H9 (cell line): ENCODE data around the gene SPDYE4. TPM values are rescaled to one million over a fixed set of nuclear protein-coding genes. Genes with fewer than 3 reads are reported as not detected.

Experiments used
- DNase-seq: peaks from one replicate; pipeline ENCODE4 v3.0.0-alpha.2; 2017
- H2AFZ ChIP-seq: one replicate; pipeline ENCODE4 v1.6.1; 2013; ENCODE audit warnings: mild to moderate bottlenecking, low read length, control low read depth, moderate library complexity
- H2AK5ac ChIP-seq: 2 replicates; pipeline ENCODE4 v1.6.1; 2013; ENCODE audit warnings: low read length, control low read depth, mixed read lengths; ENCODE audit not compliant: insufficient read length
- H2BK120ac ChIP-seq: one replicate; pipeline ENCODE4 v1.6.1; 2013; ENCODE audit warnings: low read depth, mild to moderate bottlenecking, low read length, control low read depth, inconsistent platforms; ENCODE audit not compliant: poor library complexity, severe bottlenecking
- H2BK12ac ChIP-seq: 2 replicates; pipeline ENCODE4 v1.6.1; 2013; ENCODE audit warnings: low read length, control low read depth, mixed read lengths, low read depth; ENCODE audit not compliant: insufficient read length
- H2BK15ac ChIP-seq: 2 replicates; pipeline ENCODE4 v1.6.1; 2013; ENCODE audit warnings: low read depth, low read length, control low read depth
- H2BK20ac ChIP-seq: one replicate; pipeline ENCODE4 v1.6.1; 2013; ENCODE audit warnings: low read depth, mild to moderate bottlenecking, low read length, control low read depth, inconsistent platforms; ENCODE audit not compliant: poor library complexity, severe bottlenecking
- H2BK5ac ChIP-seq: 2 replicates; pipeline ENCODE4 v1.6.1; 2013; ENCODE audit warnings: low read length, control low read depth, mixed read lengths; ENCODE audit not compliant: insufficient read length
- H3K14ac ChIP-seq: 2 replicates; pipeline ENCODE4 v1.6.1; 2013; ENCODE audit warnings: low read length, control low read depth; ENCODE audit not compliant: insufficient read depth
- H3K18ac ChIP-seq: 2 replicates; pipeline ENCODE4 v1.6.1; 2013; ENCODE audit warnings: low read depth, mild to moderate bottlenecking, mixed read lengths, low read length, control low read depth; ENCODE audit not compliant: insufficient read length
- H3K23ac ChIP-seq: 2 replicates; pipeline ENCODE4 v1.6.1; 2013; ENCODE audit warnings: low read length, control low read depth, mixed read lengths, low read depth; ENCODE audit not compliant: insufficient read length
- H3K23me2 ChIP-seq: 2 replicates; pipeline ENCODE4 v1.6.1; 2013; ENCODE audit warnings: low read depth, mild to moderate bottlenecking, mixed read lengths, low read length, control low read depth; ENCODE audit not compliant: insufficient read length, poor library complexity, severe bottlenecking
- H3K27ac ChIP-seq: 2 replicates; pipeline ENCODE4 v1.5.1; 2013; ENCODE audit warnings: low read length, control low read depth, mixed read lengths, low read depth; ENCODE audit not compliant: insufficient read length
- H3K27me3 ChIP-seq: 2 replicates; pipeline ENCODE4 v1.6.1; 2013; ENCODE audit warnings: low read length, control low read depth, inconsistent platforms; ENCODE audit not compliant: insufficient read depth
- H3K4ac ChIP-seq: 2 replicates; pipeline ENCODE4 v1.6.1; 2013; ENCODE audit warnings: low read depth, mild to moderate bottlenecking, control low read depth, inconsistent platforms, low read length, moderate library complexity
- H3K4me1 ChIP-seq: 2 replicates; pipeline ENCODE4 v1.6.1; 2013; ENCODE audit warnings: low read length, control low read depth, inconsistent platforms; ENCODE audit not compliant: insufficient read depth
- H3K4me2 ChIP-seq: 2 replicates; pipeline ENCODE4 v1.6.1; 2013; ENCODE audit warnings: low read length, control low read depth, mixed read lengths; ENCODE audit not compliant: insufficient read length, insufficient read depth
- H3K56ac ChIP-seq: 2 replicates; pipeline ENCODE4 v1.6.1; 2013; ENCODE audit warnings: low read depth, mild to moderate bottlenecking, mixed read lengths, low read length, control low read depth; ENCODE audit not compliant: insufficient read length
- H3K79me1 ChIP-seq: 2 replicates; pipeline ENCODE4 v1.6.1; 2013; ENCODE audit warnings: low read depth, mild to moderate bottlenecking, moderate library complexity, low read length, control low read depth, inconsistent platforms; ENCODE audit not compliant: insufficient read depth, poor library complexity, severe bottlenecking
- H3K79me2 ChIP-seq: 2 replicates; pipeline ENCODE4 v1.6.1; 2013; ENCODE audit warnings: low read length, control low read depth, inconsistent platforms; ENCODE audit not compliant: insufficient read depth
- H3K9ac ChIP-seq: 2 replicates; pipeline ENCODE4 v1.6.1; 2013; ENCODE audit warnings: low read length, control low read depth, mixed read lengths; ENCODE audit not compliant: insufficient read length; ENCODE audit errors: extremely low read depth
- H3K9me3 ChIP-seq: one replicate; pipeline ENCODE4 v1.6.1; 2013; ENCODE audit warnings: low read depth, low read length, inconsistent platforms; ENCODE audit not compliant: control insufficient read depth
- H3T11ph ChIP-seq: one replicate; pipeline ENCODE4 v1.6.1; 2013; ENCODE audit warnings: mild to moderate bottlenecking, low read length, control low read depth, inconsistent platforms
- H4K20me1 ChIP-seq: one replicate; pipeline ENCODE4 v1.6.1; 2013; ENCODE audit not compliant: control insufficient read depth, insufficient read length, insufficient read depth
- H4K5ac ChIP-seq: 2 replicates; pipeline ENCODE4 v1.6.1; 2013; ENCODE audit warnings: low read depth, mild to moderate bottlenecking, mixed read lengths, low read length, control low read depth; ENCODE audit not compliant: insufficient read length
- H4K8ac ChIP-seq: replicated peaks from 2 replicates; pipeline ENCODE4 v1.6.1; 2013; ENCODE audit warnings: low read length, control low read depth, mixed read lengths, low read depth; ENCODE audit not compliant: insufficient read length
- H4K91ac ChIP-seq: 2 replicates; pipeline ENCODE4 v1.6.1; 2013; ENCODE audit warnings: low read depth, mild to moderate bottlenecking, moderate library complexity, mixed read lengths, low read length, control low read depth; ENCODE audit not compliant: insufficient read length
- H3K27ac Mint-ChIP-seq, 3 experiments: 2 replicates in 2 of 3; 3 replicates in 1 of 3; pipeline ENCODE4 v1.8.0; 2020 to 2021; ENCODE audit warnings: mixed read lengths in 3 of 3, mild to moderate bottlenecking in 1 of 3, moderate library complexity in 1 of 3
- H3K27me3 Mint-ChIP-seq: 2 replicates; pipeline ENCODE4 v1.8.0; 2021; ENCODE audit warnings: low read depth, mild to moderate bottlenecking, moderate library complexity, mixed read lengths
- H3K36me3 Mint-ChIP-seq, 3 experiments: 2 replicates in 2 of 3; 3 replicates in 1 of 3; pipeline ENCODE4 v1.8.0; 2020 to 2021; ENCODE audit warnings: low read depth in 3 of 3, mixed read lengths in 3 of 3; ENCODE audit not compliant: insufficient read depth in 1 of 3
- H3K4me1 Mint-ChIP-seq, 2 experiments: 2 replicates each; pipeline ENCODE4 v1.8.0; 2020; ENCODE audit warnings: mixed read lengths in 2 of 2
- H3K4me3 Mint-ChIP-seq, 2 experiments: 2 replicates in 1 of 2; 3 replicates in 1 of 2; pipeline ENCODE4 v1.8.0; 2020 to 2021; ENCODE audit warnings: mild to moderate bottlenecking in 2 of 2, mixed read lengths in 2 of 2, moderate library complexity in 1 of 2
- H3K9me3 Mint-ChIP-seq, 2 experiments: 2 replicates in 1 of 2; 3 replicates in 1 of 2; pipeline ENCODE4 v1.8.0; 2020; ENCODE audit warnings: mild to moderate bottlenecking in 2 of 2, mixed read lengths in 2 of 2, moderate library complexity in 1 of 2
- WGBS: extraction: QIAGEN DNeasy Blood & Tissue Kit; methylation state at CpG from one replicate; pipeline ENCODE4 v1.1.7; 2013; ENCODE audit warnings: missing lambda C conversion rate, low lambda C conversion rate, mixed read lengths; ENCODE audit not compliant: insufficient read length; ENCODE audit errors: extremely low coverage; 5-methylcytosine and 5-hydroxymethylcytosine counted together
- total RNA-seq: library from RNA; stranded (reverse); gene quantifications from 2 replicates; pipeline ENCODE4 v1.2.1, GENCODE V29; 2021
- TF ChIP-seq, protein P1 (sequence below): fragments of 200-600 bp; sonication (generic); conservative IDR thresholded peaks from 3 replicates; pipeline ENCODE4 v1.8.0; 2021; ENCODE audit warnings: antibody characterized with exemption, mild to moderate bottlenecking

SPDYE4 gene
- total RNA-seq, 1 experiment from 2014 or later = not detected

DNA sequence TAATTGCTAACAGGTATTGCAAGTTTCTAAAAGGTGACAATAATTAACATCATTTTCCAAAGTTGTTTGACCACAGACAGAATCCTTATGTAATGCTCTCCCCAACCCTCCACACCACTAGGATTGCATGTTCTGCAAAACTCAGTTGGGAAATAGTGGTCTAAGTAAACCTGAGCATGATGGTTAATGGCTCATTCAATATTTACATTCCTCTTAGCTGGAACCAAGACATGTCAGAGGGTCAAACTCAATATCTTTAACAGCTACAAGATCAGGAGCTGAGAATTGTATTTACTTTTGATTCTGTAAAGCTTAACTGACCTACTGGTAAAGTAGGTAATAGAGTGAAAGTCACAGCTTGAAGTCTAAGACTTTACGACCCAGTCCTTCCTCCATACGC lies 30.7 kb upstream of the SPDYE4 start:
- H3K23ac ChIP-seq = no peak overlapping the region
- H2AK5ac ChIP-seq = no peak overlapping the region
- no peaks in the 10 kb centered on the region for H3K4me1 ChIP-seq
- H3K79me2 ChIP-seq = no peaks in the 10 kb centered on the region
- H3K79me1 ChIP-seq = no peaks in the 10 kb centered on the region
- H3K27ac Mint-ChIP-seq = no peak overlapping the region
- H3K4me3 Mint-ChIP-seq = no peak overlapping the region
- no CpG with 5 or more reads among the region's 2 CpGs for WGBS
- H2BK15ac ChIP-seq = no peak overlapping the region
- no peak overlapping the region for H2BK20ac ChIP-seq
- H3K9ac ChIP-seq = no peak overlapping the region
- H4K20me1 ChIP-seq = no peaks in the 10 kb centered on the region
- H3K9me3 ChIP-seq = peaks cover 5% of the 10 kb centered on the region
- no peak for DNase-seq
- peaks cover 17 to 21% of the 10 kb centered on the region in 2 experiments for H3K4me1 Mint-ChIP-seq
- no peak overlapping the region for H3K4me2 ChIP-seq
- peaks cover 2 to 10% (median 6%) of the 10 kb centered on the region in 3 experiments; a peak in 6 of 7 replicates for H3K36me3 Mint-ChIP-seq
- H3T11ph ChIP-seq = no peak overlapping the region
- no peak overlapping the region for H4K8ac ChIP-seq
- H4K5ac ChIP-seq = no peak overlapping the region
- H3K23me2 ChIP-seq = no peaks in the 10 kb centered on the region
- H3K27me3 Mint-ChIP-seq = no peaks in the 10 kb centered on the region; the same call in 1 of the 2 replicates
- peaks cover 9 to 16% of the 10 kb centered on the region in 2 experiments for H3K9me3 Mint-ChIP-seq
- H3K56ac ChIP-seq = no peak overlapping the region
- TF ChIP-seq, protein P1, sequence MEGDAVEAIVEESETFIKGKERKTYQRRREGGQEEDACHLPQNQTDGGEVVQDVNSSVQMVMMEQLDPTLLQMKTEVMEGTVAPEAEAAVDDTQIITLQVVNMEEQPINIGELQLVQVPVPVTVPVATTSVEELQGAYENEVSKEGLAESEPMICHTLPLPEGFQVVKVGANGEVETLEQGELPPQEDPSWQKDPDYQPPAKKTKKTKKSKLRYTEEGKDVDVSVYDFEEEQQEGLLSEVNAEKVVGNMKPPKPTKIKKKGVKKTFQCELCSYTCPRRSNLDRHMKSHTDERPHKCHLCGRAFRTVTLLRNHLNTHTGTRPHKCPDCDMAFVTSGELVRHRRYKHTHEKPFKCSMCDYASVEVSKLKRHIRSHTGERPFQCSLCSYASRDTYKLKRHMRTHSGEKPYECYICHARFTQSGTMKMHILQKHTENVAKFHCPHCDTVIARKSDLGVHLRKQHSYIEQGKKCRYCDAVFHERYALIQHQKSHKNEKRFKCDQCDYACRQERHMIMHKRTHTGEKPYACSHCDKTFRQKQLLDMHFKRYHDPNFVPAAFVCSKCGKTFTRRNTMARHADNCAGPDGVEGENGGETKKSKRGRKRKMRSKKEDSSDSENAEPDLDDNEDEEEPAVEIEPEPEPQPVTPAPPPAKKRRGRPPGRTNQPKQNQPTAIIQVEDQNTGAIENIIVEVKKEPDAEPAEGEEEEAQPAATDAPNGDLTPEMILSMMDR = no peak
- H2BK120ac ChIP-seq = no peak overlapping the region
- no peak overlapping the region for H3K18ac ChIP-seq
- H4K91ac ChIP-seq = no peak overlapping the region
- H3K27me3 ChIP-seq = no peaks in the 10 kb centered on the region
- no peak overlapping the region for H2BK12ac ChIP-seq
- H3K4ac ChIP-seq = no peak overlapping the region
- H3K14ac ChIP-seq = no peak overlapping the region
- H2AFZ ChIP-seq = no peak overlapping the region
- H2BK5ac ChIP-seq = no peak overlapping the region
- H3K27ac ChIP-seq = no peak overlapping the region
